H1 (cell line): ENCODE measurements around the gene GLS. TPM values are rescaled to one million over a fixed set of nuclear protein-coding genes. Genes with fewer than 3 reads are reported as not detected.

Experiments used
- ASH2L ChIP-seq: fragments of 200-600, 300-600 bp; sonication (generic); IDR thresholded peaks from one replicate; pipeline ENCODE4 v1.7.1; 2017; ENCODE audit warnings: low read length
- CREB1 ChIP-seq: IDR thresholded peaks from 2 replicates; pipeline ENCODE4 v1.6.1; 2012; ENCODE audit warnings: inconsistent platforms
- CTBP2 ChIP-seq: IDR thresholded peaks from 2 replicates; pipeline ENCODE4 v1.7.0; 2011; ENCODE audit warnings: borderline replicate concordance, mild to moderate bottlenecking, moderate library complexity, mixed read lengths, low read length; ENCODE audit not compliant: insufficient read depth, insufficient read length
- HDAC6 ChIP-seq: IDR thresholded peaks from one replicate; pipeline ENCODE4 v1.7.1; 2012; ENCODE audit warnings: low read depth, mild to moderate bottlenecking, inconsistent platforms, low read length, moderate library complexity
- JUND ChIP-seq: IDR thresholded peaks from 2 replicates; pipeline ENCODE4 v1.6.1; 2011; ENCODE audit warnings: mild to moderate bottlenecking, improper control_type of control experiment, low read length
- SP2 ChIP-seq: IDR thresholded peaks from 2 replicates; pipeline ENCODE4 v1.6.1; 2012; ENCODE audit warnings: mild to moderate bottlenecking, low read length, inconsistent platforms
- TBP ChIP-seq: IDR thresholded peaks from 2 replicates; pipeline ENCODE4 v1.6.1; 2011; ENCODE audit warnings: low read depth, low read length, improper control_type of control experiment
- polyA plus RNA-seq, 7 experiments: library from polyadenylated mRNA; depleted of rRNA in 3 of 7; stranded (reverse) in 5 of 7; unstranded in 2 of 7; fragments of >200 nt in 5 of 7; fragments of 200-250 nt in 2 of 7; gene quantifications; 1 replicate in 5 of 7; 2 replicates in 1 of 7; 4 replicates in 1 of 7; pipeline versions ENCODE4 v1.2.1 to v1.2.3, GENCODE V29; 2011 to 2013; ENCODE audit warnings: missing spikeins in 2 of 7, mixed read lengths in 2 of 7
- total RNA-seq: library from RNA; stranded (reverse); fragmentation: NEBNext Ultra II Directional; extraction: Animal tissue kit (Norgen Biotek cat#: 25700); gene quantifications from 2 replicates; pipeline ENCODE4 v1.2.1, GENCODE V29; 2021
- TF ChIP-seq, protein P1 (sequence below): fragments of 300-600 bp; sonication (generic); IDR thresholded peaks from 2 replicates; pipeline ENCODE4 v1.7.1; 2012; ENCODE audit warnings: low read length, moderate library complexity, mild to moderate bottlenecking, inconsistent platforms; ENCODE audit not compliant: insufficient replicate concordance
- TF ChIP-seq, protein P2 (sequence below): IDR thresholded peaks from 2 replicates; pipeline ENCODE4 v1.6.1; 2012; ENCODE audit warnings: inconsistent platforms

Gene GLS
- total and polyA plus RNA-seq, 2 of the 8 experiments (the other 6 are each of a cell fraction or from before 2014, with no cell fraction given): 15.7 to 89.8 TPM

DNA sequence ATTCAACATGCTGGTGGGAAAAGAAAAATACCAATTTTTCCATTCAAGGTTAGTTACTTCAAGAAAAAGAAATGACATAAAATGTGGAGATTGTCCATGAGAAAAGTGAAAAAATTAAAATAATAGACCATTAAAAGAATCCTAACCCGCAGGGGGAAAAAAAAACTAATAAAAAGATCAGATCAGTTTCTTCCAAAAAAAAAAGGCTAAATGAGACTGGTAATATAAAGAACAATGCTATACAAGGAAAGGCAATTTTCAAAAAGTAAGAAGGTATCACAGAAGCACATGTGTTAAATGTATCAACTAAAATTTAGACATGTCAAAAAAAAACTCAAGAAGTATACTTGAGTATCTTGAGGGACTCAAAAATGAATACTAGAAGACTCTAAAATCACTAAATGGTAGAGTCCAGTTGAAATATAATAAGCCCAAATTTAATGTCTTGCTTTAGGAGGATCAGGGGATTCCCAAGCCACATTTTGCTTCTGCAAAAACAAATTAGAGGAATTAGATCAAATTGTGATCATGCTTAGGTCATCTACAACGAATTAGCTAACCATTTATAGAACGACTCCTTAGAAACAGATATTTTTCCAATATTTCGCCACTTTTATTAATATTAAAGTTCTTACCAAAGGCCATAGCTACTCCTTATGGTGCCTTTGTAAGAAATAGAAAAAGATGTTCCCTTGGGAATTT is 35.8 kb upstream of the GLS start (continued):
- TF ChIP-seq CTBP2 (no peak), JUND (no peak), ASH2L (no peak), TBP (no peak), HDAC6 (no peak), CREB1 (no peak), SP2 (no peak)
- TF ChIP-seq, protein P1, sequence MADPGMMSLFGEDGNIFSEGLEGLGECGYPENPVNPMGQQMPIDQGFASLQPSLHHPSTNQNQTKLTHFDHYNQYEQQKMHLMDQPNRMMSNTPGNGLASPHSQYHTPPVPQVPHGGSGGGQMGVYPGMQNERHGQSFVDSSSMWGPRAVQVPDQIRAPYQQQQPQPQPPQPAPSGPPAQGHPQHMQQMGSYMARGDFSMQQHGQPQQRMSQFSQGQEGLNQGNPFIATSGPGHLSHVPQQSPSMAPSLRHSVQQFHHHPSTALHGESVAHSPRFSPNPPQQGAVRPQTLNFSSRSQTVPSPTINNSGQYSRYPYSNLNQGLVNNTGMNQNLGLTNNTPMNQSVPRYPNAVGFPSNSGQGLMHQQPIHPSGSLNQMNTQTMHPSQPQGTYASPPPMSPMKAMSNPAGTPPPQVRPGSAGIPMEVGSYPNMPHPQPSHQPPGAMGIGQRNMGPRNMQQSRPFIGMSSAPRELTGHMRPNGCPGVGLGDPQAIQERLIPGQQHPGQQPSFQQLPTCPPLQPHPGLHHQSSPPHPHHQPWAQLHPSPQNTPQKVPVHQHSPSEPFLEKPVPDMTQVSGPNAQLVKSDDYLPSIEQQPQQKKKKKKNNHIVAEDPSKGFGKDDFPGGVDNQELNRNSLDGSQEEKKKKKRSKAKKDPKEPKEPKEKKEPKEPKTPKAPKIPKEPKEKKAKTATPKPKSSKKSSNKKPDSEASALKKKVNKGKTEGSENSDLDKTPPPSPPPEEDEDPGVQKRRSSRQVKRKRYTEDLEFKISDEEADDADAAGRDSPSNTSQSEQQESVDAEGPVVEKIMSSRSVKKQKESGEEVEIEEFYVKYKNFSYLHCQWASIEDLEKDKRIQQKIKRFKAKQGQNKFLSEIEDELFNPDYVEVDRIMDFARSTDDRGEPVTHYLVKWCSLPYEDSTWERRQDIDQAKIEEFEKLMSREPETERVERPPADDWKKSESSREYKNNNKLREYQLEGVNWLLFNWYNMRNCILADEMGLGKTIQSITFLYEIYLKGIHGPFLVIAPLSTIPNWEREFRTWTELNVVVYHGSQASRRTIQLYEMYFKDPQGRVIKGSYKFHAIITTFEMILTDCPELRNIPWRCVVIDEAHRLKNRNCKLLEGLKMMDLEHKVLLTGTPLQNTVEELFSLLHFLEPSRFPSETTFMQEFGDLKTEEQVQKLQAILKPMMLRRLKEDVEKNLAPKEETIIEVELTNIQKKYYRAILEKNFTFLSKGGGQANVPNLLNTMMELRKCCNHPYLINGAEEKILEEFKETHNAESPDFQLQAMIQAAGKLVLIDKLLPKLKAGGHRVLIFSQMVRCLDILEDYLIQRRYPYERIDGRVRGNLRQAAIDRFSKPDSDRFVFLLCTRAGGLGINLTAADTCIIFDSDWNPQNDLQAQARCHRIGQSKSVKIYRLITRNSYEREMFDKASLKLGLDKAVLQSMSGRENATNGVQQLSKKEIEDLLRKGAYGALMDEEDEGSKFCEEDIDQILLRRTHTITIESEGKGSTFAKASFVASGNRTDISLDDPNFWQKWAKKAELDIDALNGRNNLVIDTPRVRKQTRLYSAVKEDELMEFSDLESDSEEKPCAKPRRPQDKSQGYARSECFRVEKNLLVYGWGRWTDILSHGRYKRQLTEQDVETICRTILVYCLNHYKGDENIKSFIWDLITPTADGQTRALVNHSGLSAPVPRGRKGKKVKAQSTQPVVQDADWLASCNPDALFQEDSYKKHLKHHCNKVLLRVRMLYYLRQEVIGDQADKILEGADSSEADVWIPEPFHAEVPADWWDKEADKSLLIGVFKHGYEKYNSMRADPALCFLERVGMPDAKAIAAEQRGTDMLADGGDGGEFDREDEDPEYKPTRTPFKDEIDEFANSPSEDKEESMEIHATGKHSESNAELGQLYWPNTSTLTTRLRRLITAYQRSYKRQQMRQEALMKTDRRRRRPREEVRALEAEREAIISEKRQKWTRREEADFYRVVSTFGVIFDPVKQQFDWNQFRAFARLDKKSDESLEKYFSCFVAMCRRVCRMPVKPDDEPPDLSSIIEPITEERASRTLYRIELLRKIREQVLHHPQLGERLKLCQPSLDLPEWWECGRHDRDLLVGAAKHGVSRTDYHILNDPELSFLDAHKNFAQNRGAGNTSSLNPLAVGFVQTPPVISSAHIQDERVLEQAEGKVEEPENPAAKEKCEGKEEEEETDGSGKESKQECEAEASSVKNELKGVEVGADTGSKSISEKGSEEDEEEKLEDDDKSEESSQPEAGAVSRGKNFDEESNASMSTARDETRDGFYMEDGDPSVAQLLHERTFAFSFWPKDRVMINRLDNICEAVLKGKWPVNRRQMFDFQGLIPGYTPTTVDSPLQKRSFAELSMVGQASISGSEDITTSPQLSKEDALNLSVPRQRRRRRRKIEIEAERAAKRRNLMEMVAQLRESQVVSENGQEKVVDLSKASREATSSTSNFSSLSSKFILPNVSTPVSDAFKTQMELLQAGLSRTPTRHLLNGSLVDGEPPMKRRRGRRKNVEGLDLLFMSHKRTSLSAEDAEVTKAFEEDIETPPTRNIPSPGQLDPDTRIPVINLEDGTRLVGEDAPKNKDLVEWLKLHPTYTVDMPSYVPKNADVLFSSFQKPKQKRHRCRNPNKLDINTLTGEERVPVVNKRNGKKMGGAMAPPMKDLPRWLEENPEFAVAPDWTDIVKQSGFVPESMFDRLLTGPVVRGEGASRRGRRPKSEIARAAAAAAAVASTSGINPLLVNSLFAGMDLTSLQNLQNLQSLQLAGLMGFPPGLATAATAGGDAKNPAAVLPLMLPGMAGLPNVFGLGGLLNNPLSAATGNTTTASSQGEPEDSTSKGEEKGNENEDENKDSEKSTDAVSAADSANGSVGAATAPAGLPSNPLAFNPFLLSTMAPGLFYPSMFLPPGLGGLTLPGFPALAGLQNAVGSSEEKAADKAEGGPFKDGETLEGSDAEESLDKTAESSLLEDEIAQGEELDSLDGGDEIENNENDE: no peak
- TF ChIP-seq, protein P2, sequence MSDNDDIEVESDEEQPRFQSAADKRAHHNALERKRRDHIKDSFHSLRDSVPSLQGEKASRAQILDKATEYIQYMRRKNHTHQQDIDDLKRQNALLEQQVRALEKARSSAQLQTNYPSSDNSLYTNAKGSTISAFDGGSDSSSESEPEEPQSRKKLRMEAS: no peak
